GM19324 (cell line): ENCODE data around the gene VSNL1.
"Not testable (repeated sequence)": the region's sequence is repeated elsewhere in the genome, so short reads cannot be mapped to it uniquely, and the experiment has no call there.

ENCODE experiments used
- ATAC-seq: cut with Tn5 transposase; IDR thresholded peaks from one replicate; pipeline ENCODE4 v1.9.1; 2021; ENCODE audit warnings: mild to moderate bottlenecking, moderate library complexity; ENCODE audit not compliant: unreplicated experiment, low FRiP score

VSNL1 gene

DNA sequence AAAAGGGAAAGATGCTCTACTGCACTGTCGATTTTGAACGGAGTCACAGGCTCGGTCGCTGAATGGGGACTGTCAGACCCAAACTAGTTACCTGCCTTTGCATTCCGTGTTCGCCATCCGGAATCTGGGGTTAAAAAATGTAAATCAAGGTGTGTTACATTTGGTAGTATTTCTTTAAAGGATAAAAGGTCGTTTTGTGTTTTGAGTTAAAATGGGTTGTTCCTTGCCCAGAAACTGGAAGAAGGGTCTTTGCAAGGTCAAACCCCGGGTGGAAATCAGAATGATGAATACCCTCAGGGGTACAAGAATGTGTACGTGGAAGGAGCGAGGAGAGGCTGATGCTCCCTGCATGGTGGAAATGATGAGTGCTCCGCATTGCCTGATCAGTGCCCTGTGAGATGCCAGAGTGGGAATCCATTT, 1.0 kb downstream of the VSNL1 start:
- no peak for ATAC-seq

DNA sequence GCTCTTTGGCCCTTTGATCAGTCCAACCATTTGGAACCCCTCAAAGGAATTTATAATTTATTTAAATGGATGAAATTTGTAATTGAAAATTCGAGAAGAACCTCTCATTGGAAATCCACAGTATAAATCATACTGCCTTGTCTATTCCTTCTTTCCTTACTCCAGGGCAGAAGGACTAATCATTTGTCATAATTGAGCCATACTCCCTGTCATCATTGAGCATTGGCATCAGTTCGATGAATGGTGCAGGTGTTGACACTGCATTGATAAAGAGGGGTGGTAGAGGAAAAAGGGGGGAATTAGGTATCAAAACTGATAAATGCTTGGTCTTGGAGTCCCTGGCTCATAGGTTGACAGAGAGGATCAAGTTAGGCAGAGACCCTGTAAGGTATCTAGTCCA, 2.0 kb downstream of the VSNL1 start:
- no peak for ATAC-seq

- ATAC-seq = no peak
Observed at GRCh38 chr2:17543131-17543660, 2.7 kb downstream of the VSNL1 start.

- ATAC-seq = no peak
Observed at GRCh38 chr2:17543848-17544247, 3.4 kb downstream of the VSNL1 start.

- no peak for ATAC-seq
Observed at GRCh38 chr2:17544256-17544655, 3.8 kb downstream of the VSNL1 start.

DNA sequence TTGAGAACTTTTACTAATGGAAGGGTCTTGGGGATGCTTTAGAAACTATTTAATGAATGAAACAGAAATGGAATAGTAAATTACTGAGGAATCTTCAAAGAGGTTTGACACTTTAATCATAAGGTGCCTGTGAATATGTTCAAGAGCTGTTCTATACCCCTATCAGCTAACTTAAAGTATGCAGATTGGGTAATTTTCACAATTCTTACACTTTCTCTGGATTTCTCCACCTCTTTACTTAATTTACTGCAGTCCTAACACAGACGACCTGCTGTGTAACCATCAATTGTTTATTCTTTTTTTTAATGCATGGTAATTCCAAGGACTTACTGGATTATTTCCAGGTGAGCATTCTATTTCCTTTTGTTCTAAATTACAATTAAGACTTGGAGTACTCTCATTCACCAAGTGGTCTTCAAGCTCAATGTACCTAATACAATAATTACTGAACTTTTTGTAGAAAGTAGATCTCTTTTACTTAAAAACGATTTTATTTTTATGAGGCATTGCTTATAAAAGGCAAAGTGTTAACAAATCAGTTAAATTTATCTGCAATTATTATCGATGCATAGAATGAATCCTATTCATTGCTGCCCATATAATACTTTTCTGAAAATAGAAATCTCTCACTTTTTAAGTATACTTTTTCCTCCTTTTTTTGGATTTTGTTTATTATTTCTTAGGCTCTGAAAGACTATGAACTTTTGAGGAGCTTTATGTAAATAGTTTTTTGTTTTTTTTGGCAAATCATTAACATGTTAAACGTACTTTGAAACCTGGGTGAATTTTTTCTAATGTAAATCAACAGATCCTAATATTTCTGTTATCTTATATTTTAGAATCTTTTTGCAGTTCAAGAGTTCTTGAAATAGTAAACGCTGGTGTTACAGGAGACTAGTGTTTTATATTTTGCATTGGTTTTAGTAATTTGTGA, 5.5 kb downstream of the VSNL1 start:
- no peak for ATAC-seq

DNA sequence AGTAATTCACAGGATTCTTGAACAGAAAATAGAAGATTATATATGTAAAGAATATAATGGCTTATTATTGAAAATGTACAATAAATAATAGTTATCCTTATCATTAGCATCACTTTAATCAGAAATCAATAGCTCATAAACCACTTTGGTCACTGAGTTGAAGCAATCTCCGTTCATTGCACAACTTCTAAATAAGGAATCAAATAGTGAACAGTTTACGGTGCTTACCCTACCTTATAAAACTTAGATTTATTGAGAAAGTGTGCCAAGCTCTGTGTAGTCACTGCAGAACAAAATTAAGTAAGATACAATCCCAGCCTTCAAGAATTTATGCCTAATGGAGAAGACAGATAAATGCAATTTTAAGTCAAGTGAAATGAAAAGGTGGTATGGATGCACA, 6.7 kb downstream of the VSNL1 start:
- no peak for ATAC-seq

GRCh38 chr2:17547737-17548136, 7.2 kb downstream of the VSNL1 start:
- no peak for ATAC-seq

DNA sequence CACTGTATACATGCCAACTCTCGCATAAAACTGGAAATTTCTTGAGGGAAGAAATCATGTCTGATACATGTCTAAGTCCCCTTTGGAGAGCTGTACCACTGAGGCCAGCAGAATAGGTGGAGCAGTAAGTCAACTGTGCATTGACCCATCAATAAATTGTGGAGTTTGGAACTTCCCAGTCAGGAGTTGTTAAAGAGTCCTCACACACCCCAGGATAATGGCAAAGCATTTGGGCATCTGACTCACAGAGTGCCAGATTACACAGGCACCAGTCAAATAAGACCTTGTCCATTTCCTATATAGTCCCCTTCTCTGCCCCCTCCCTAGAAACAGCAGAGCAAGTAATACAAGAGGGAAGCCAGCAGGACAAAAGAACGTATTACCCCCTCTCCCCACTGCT, 10.4 kb downstream of the VSNL1 start:
- ATAC-seq = no peak

- ATAC-seq = no peak
Observed at GRCh38 chr2:17555150-17555549, 14.7 kb downstream of the VSNL1 start.

DNA sequence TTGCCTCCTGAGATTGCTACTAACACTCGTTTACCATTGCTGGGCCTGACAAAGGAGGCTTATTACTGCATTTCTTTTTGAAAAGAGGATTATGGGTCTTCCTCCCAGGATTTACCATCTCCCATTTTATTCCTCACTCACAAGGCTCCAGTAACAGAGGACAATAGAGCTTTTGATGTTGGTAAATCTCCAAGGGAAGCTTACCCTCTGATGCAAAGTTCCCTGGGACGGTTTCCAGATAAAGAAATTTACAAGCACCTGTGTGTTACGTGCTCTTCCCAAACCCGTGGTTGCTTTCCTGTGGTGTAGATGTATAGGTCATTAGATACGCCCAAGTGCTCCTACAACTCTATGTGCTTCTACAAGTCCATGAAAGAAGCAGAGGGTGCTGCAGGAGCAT, 17.1 kb downstream of the VSNL1 start:
- no peak for ATAC-seq

GRCh38 chr2:17558053-17558452, 17.6 kb downstream of the VSNL1 start:
- no peak for ATAC-seq

GRCh38 chr2:17558878-17559277, 18.4 kb downstream of the VSNL1 start:
- ATAC-seq = no peak

DNA sequence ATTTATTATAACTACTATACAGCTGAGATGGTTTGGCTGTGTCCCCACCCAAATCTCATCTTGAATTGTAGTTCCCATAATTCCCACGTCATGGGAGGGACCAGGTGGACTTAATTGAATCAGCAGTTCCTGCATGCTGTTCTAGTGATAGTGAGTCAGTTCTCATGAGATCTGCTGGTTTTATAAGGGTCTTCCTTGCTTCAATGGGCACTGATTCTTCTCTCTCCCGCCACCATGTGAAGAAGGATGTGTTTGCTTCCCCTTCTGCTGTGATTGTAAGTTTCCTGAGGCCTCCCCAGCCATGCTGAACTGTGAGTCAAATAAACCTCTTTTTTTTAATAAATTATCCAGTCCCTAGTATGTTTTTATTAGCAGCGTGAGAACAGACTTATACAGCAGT, 25.2 kb downstream of the VSNL1 start:
- ATAC-seq = not testable (repeated sequence)

GRCh38 chr2:17571681-17572080, 31.2 kb downstream of the VSNL1 start:
- ATAC-seq = no peak

DNA sequence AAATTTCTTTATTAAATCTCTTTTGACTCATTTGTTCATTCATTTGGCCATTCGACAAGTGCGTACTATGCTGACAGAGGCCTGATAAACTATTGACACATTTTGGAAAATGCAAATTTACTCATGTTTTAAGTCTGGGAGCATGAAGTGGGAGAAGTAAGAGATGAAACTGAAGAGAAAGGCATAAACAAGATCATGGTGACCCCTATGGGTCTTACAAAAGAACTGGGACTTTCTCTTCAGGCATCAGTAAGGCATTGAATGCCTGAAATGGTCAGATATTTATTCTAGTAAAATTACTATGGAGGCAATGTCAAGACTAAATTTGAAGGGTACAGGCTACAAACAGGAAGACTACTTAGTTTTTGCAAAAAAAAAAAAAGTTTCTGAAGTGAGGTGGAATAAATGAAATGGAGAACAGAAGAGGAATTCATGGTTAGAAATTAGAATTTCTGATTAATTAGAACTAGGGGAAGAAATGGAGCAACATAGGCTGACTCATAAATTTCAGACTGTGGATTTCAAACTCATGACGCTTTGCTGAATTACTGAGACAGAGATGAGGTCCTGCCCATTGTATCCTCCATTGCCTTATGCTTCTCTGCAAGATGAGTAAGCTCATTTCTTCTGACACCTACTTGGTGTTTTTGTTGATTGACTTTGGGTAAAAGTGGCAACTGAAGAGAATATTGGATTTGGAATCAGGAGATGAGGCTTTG, 32.7 kb downstream of the VSNL1 start:
- no peak for ATAC-seq

- no peak for ATAC-seq
Observed at GRCh38 chr2:17573804-17574175, 33.3 kb downstream of the VSNL1 start.

DNA sequence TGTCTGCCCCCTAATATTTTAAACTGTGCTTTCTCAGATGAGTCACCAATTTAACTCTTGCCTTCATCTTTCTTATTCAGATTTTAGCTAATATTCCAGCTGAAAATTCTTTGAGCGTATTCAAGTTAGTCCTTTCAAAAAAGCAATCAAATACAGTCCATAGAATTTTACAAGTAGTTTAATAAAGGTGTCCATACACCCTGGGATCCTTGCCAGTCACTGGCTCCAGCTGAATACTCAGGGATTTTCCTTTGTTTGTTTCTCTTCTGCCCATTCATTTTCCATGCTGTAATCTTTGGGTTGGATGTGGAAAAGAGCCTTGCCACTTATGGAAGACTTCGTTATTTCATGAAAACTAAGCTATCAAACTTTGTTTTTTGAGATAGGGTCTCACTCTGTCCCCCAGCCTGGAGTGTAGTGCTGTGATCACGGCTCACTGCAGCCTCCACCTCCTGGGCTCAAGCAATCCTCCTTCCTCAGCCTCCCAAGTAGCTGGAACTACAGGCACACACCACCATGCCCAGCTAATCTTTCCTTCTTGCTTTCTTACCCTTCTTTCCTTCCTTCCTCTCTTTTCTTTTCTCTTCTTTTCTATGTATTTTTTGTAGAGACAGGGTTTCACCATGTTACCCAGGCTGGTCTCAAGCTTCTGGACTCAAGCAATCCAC, 34.0 kb downstream of the VSNL1 start:
- no peak for ATAC-seq

DNA sequence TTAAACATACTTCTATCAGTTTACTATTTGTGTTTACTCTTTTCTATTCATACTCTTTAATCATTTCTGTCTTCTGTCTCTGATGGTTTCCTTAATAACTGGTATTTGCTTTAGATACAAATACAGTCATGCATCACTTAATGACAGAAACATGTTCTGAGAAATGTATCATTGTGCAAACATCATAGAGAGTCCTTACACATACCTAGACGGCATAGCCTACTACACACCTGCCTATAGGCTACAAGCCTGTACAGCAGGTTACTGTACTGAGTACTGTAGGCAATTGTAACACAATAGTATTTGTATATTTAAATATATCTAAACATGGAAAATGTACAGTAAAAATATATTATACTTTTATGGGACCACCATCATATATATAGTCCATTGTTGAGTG, 36.3 kb downstream of the VSNL1 start:
- no peak for ATAC-seq

GRCh38 chr2:17578466-17578928, 38.0 kb downstream of the VSNL1 start:
- ATAC-seq = peak; percentile 81
